SU-DHL-6 (cell line): Measurements from ENCODE around the gene MCM8.

Experiments
- H2AFZ ChIP-seq: fragments of 200-600 bp; sonication (generic); 2 replicates; pipeline ENCODE4 v1.6.1; 2014; ENCODE audit warnings: low read depth, mild to moderate bottlenecking, moderate library complexity, mixed read lengths, antibody characterized with exemption, low read length; ENCODE audit not compliant: severe bottlenecking
- H3F3A ChIP-seq: fragments of 200-600 bp; shearing (Covaris generic); 2 replicates; pipeline ENCODE4 v1.6.0; 2016; ENCODE audit warnings: antibody characterized with exemption, mild to moderate bottlenecking; ENCODE audit not compliant: insufficient read depth
- H3K27ac ChIP-seq: fragments of 200-600 bp; sonication (generic); 2 replicates; pipeline ENCODE4 v1.5.1; 2016; ENCODE audit warnings: low read depth, mild to moderate bottlenecking, low read length, moderate library complexity, mixed read lengths
- H3K27me3 ChIP-seq: fragments of 200-600 bp; sonication (generic), shearing (Covaris generic); 2 replicates; pipeline ENCODE4 v1.6.0; 2014; ENCODE audit warnings: mild to moderate bottlenecking, low read length
- H3K36me3 ChIP-seq: fragments of 200-600 bp; sonication (generic); 2 replicates; pipeline ENCODE4 v1.6.1; 2014; ENCODE audit warnings: mild to moderate bottlenecking, low read length, mixed read lengths
- H3K4me2 ChIP-seq: fragments of 300-600, 200-600 bp; shearing (Covaris generic), sonication (generic); 2 replicates; pipeline ENCODE4 v1.6.0; 2014; ENCODE audit warnings: low read length, low read depth, mild to moderate bottlenecking; ENCODE audit not compliant: poor library complexity, severe bottlenecking
- H3K4me3 ChIP-seq: fragments of 200-600 bp; sonication (generic); 2 replicates; pipeline ENCODE4 v1.5.1; 2014; ENCODE audit warnings: antibody characterized with exemption, low read length, mild to moderate bottlenecking, mixed read lengths; ENCODE audit not compliant: insufficient read depth, poor library complexity, severe bottlenecking
- H3K79me2 ChIP-seq: fragments of 200-600 bp; sonication (generic); 2 replicates; pipeline ENCODE4 v1.6.1; 2014; ENCODE audit warnings: mild to moderate bottlenecking, low read length, moderate library complexity; ENCODE audit not compliant: insufficient read depth
- H3K9ac ChIP-seq: fragments of 200-600 bp; sonication (generic); 2 replicates; pipeline ENCODE4 v1.7.0; 2014; ENCODE audit warnings: mild to moderate bottlenecking, low read length
- H3K9me2 ChIP-seq: fragments of 200-600 bp; sonication (generic); replicated peaks from 2 replicates; pipeline ENCODE4 v1.6.1; 2014; ENCODE audit warnings: low read length; ENCODE audit not compliant: insufficient read depth
- H3K9me3 ChIP-seq: fragments of 200-600 bp; sonication (generic); 2 replicates; pipeline ENCODE4 v1.6.1; 2014; ENCODE audit warnings: low read length, mixed read lengths; ENCODE audit not compliant: insufficient read depth
- H4K20me1 ChIP-seq: fragments of 200-600 bp; sonication (generic); 2 replicates; pipeline ENCODE4 v1.6.1; 2014; ENCODE audit warnings: low read depth, mild to moderate bottlenecking, antibody characterized with exemption, low read length, moderate library complexity, mixed read lengths
- EZH2phosphoT487 ChIP-seq: fragments of 200-600 bp; sonication (generic), shearing (Covaris generic); conservative IDR thresholded peaks from 2 replicates; pipeline ENCODE4 v1.6.1; 2018; ENCODE audit warnings: mild to moderate bottlenecking, antibody characterized with exemption, low read length, moderate library complexity, mixed read lengths
- TF ChIP-seq, protein P1 (sequence below): fragments of 200-600 bp; sonication (generic); IDR thresholded peaks from one replicate; pipeline ENCODE4 v1.5.1; 2017; ENCODE audit warnings: antibody characterized with exemption, mild to moderate bottlenecking, low read length, moderate library complexity; ENCODE audit not compliant: insufficient read depth, poor library complexity, severe bottlenecking

The MCM8 gene

DNA sequence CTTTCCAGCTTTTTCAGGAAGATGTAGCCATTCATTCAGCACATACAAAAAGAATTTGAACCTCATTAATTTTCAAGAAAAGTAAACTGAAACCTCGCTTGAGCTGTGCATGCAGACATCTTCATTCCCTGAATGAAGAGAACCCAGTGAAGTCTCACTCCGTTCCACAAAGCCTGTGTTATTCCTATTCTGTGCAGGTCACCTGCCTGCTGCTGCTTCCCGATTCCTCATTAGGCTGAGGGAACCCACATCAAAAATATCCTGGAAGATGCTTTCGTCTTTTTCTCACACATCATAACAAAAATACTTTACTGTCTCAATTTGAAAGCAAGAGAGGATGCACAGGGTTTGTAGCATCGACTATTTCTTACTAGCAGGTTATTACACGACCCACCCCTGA is 40.3 kb upstream of the MCM8 start:
- no peak overlapping the region for H3K27ac ChIP-seq
- H3K4me2 ChIP-seq: no peak overlapping the region

DNA sequence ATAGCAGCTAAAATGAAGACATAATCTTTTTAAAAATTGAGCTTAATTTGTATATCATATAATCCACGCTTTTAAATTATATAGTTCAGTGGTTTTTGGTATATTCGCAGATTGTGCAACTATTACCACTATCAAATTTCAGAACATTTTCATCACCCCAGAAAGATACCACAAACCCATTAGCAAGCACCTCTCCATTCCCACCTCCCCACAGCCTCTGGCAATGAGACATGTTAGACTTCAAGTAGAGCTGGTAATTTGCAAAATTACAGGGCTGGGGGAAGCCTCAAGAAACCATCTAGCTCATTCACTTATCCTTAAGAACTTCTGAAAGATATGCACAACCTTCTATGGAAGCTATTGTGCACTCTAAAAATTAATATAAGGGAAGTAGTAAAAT is 37.3 kb upstream of the MCM8 start:
- Histone ChIP-seq H3K79me2 (no peaks in the 10 kb centered on the region), H3K27ac (no peak overlapping the region), H3K4me2 (no peak overlapping the region), H3K9me3 (no peaks in the 10 kb centered on the region), H3K27me3 (no peaks in the 10 kb centered on the region), H3K4me3 (no peak overlapping the region), H2AFZ (no peak overlapping the region), H4K20me1 (no peaks in the 10 kb centered on the region), H3K36me3 (no peaks in the 10 kb centered on the region), H3K9ac (no peak overlapping the region), H3K9me2 (no peaks in the 10 kb centered on the region), H3F3A (peaks cover 5% of the 10 kb centered on the region; the same call in 1 of the 2 replicates)
- no peak for TF ChIP-seq EZH2phosphoT487
- TF ChIP-seq, protein P1, sequence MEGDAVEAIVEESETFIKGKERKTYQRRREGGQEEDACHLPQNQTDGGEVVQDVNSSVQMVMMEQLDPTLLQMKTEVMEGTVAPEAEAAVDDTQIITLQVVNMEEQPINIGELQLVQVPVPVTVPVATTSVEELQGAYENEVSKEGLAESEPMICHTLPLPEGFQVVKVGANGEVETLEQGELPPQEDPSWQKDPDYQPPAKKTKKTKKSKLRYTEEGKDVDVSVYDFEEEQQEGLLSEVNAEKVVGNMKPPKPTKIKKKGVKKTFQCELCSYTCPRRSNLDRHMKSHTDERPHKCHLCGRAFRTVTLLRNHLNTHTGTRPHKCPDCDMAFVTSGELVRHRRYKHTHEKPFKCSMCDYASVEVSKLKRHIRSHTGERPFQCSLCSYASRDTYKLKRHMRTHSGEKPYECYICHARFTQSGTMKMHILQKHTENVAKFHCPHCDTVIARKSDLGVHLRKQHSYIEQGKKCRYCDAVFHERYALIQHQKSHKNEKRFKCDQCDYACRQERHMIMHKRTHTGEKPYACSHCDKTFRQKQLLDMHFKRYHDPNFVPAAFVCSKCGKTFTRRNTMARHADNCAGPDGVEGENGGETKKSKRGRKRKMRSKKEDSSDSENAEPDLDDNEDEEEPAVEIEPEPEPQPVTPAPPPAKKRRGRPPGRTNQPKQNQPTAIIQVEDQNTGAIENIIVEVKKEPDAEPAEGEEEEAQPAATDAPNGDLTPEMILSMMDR: no peak

More for the DNA sequence above, 40.3 kb upstream of the MCM8 start:
- Histone ChIP-seq H3K9me2 (no peaks in the 10 kb centered on the region), H3K27me3 (no peaks in the 10 kb centered on the region), H3K9ac (no peak overlapping the region), H4K20me1 (no peaks in the 10 kb centered on the region), H3K4me3 (no peak overlapping the region), H3F3A (peaks cover 5% of the 10 kb centered on the region; the same call in 1 of the 2 replicates), H3K9me3 (no peaks in the 10 kb centered on the region), H3K79me2 (no peaks in the 10 kb centered on the region), H2AFZ (no peak overlapping the region), H3K36me3 (no peaks in the 10 kb centered on the region)
- TF ChIP-seq EZH2phosphoT487: no peak
- TF ChIP-seq, protein P1: no peak

DNA sequence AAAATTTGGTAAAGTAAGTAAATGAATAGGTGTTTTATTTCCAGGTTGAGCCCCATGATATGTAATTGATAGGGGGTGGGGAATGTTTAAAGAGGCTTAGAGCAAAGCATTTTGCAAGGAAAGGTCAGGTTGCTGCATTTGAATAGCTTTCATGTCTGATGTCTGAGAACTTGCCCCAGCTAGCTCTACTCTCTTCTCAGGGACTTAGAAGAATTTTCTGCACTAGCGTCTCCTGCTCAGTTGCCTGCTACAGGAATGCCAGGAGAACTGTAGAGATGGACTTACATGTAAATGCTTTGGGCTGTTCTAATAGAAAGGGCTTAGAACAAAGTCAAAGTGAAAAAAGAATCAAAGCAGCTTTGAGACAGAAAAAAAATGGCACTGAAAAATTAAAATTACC is 35.6 kb upstream of the MCM8 start:
- no peak overlapping the region for H3K27ac ChIP-seq
- H3K9me2 ChIP-seq: no peaks in the 10 kb centered on the region
- H3K4me3 ChIP-seq: no peak overlapping the region
- H2AFZ ChIP-seq: no peak overlapping the region
- H3F3A ChIP-seq: peaks cover 5% of the 10 kb centered on the region; the same call in 1 of the 2 replicates
- no peaks in the 10 kb centered on the region for H3K36me3 ChIP-seq
- no peaks in the 10 kb centered on the region for H4K20me1 ChIP-seq
- H3K9ac ChIP-seq: no peak overlapping the region
- no peak overlapping the region for H3K4me2 ChIP-seq
- no peaks in the 10 kb centered on the region for H3K9me3 ChIP-seq
- no peaks in the 10 kb centered on the region for H3K27me3 ChIP-seq
- TF ChIP-seq, protein P1: no peak
- no peak for TF ChIP-seq EZH2phosphoT487
- no peaks in the 10 kb centered on the region for H3K79me2 ChIP-seq
